HG03558 (cell line): ENCODE data around the gene UBE3C.

ENCODE experiments used
- ATAC-seq: cut with Tn5 transposase; IDR thresholded peaks from one replicate; pipeline ENCODE4 v1.9.1; 2021; ENCODE audit warnings: moderate number of reproducible peaks; ENCODE audit not compliant: unreplicated experiment; ENCODE audit errors: extremely low read depth

The UBE3C gene

DNA sequence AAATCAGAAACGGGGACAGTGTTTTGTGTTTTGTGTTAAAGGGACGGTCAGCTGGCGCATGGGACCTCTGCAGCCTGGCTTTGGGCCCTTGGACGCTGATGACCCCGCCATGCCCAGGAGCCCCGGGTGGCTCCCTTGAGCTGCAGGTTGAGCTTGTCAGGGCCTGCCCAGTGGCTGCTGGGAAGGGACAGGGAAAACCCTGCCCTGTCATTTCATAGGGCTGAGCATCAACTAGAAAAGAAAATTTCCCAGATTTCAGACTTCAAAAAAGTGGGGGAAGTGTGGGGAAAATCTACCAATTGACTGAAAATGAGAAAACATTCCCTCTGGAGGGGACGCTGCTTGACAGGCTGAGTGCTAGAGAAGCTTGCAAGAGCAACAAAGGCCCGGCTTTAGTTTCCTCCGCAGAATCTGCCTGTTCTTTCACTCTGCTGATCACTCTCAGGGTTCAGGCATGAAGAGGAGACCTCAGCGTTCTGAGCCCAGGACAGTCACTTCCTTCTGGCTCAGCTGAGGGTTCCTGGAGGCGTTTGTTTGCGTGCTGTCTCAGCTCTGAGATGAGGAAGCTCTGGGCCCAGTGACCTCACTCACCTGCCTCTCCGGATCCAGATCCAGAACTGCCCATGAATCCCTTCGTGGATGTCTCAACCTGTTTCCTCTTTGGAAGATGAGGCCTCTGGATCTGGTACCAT is 179.4 kb downstream of the UBE3C start:
- ATAC-seq, result peak; percentile 68
